Posterior vena cava (tissue), 2 donors: Measurements from ENCODE around the gene GTPBP4. TPM values are rescaled to one million over a fixed set of nuclear protein-coding genes. Genes with fewer than 3 reads are reported as not detected.

Source experiments
- DNase-seq: peaks from one replicate; pipeline ENCODE4 v3.0.0-alpha.2; 2020; ENCODE audit warnings: low spot score
- intact Hi-C, 2 donors: fragments of 100-400 bp; cut with DNase I; formaldehyde crosslinking; loops; one replicate each; pipeline versions ENCODE4 v1.14.1 to v1.14.2; 2022 to 2023
- total RNA-seq, 2 donors: library from RNA; stranded (reverse); fragmentation: NEBNext Ultra II Directional; extraction: Animal tissue kit (Norgen Biotek cat#: 25700); gene quantifications; one replicate each; pipeline ENCODE4 v1.2.1, GENCODE V29; 2021
- donor health status: DM: yes; HTN: yes; CAD: no.
- donor health status: DM: yes; HTN: yes; CAD: no.

The GTPBP4 gene
- total RNA-seq, 2 donors from 2014 or later: 35.3 to 42.3 TPM

- peak; percentile 59 for DNase-seq
- intact Hi-C loops: no loop called here
Observed at GRCh38 chr10:964321-964987, 23.8 kb upstream of the GTPBP4 start.

GRCh38 chr10:964988-965417 is 23.2 kb upstream of the GTPBP4 start:
- DNase-seq: peak; percentile 76
- intact Hi-C loops: no loop called here

DNA sequence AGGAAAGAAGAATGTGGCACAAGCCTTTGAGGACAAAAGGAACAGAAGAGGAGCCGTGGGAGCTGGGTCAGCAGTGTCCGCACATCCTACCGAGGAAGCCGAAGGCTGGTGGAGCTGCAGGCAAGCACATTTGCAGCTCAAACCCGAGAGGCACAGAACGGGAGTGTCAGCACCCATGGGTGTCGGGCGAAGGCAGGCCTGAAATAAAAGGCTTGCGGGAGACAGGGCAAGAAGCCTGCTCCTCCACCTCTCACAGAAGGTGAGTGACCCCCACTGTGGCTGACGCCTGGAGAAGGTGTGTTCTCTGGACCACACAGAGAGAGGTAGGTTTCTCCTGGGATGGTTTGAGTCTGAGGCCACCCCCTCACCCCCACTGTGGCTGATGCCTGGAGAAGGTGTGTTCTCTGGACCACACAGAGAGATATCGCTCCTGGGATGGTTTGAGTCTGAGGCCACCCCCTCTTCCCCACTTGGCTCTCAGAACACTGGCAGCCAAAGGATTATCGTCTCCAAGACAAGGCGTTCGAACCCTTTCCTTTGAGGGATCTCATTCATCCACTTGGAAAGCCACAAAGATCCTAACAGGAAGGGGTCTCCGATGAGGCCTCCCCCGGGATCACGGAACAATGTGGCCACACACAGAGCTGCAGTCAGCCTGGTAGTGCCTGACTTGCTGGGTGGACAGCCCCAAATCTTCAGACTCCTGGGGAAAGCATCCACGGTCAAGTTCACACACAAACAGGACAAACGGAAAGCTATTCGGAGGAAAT is 21.6 kb upstream of the GTPBP4 start:
- peak; percentile 74 for DNase-seq
- intact Hi-C loops: no loop called here

- DNase-seq: peak; percentile 12
- intact Hi-C loops: no loop called here
Observed at GRCh38 chr10:968546-969199, 19.6 kb upstream of the GTPBP4 start.

DNA sequence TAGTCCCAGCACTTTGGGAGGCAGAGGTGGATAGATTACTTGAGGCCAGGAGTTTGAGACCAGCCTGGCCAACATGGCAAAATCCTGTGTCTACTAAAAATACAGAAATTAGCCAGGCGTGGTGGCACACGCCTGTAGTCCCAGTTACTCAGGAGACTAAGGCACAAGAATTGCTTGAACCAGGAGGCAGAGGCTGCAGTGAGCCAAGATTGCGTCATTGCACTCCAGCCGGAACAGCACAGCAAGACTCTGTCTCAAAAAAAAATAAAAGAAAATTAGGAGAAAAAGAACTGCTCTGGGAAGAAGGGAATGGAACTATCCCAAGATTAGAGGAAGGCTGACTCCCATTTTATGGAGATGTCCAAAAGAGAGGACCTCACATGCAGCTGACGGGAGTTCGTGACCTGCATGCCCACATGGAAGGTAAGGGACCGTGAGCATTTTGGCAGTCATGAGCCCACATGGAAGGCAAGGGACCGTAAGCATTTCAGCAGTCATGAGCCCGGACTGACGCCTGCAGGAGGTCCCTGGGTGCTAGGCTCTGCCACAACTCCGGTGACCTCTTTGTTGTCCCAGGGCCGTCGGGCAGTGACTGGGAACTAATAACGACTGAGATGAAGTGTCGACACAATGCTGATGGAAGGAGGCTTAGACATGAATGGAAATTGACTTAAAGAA is 18.6 kb upstream of the GTPBP4 start:
- intact Hi-C loops: no loop called here

GRCh38 chr10:970311-971149 is 17.7 kb upstream of the GTPBP4 start:
- DNase-seq: peak; percentile 48
- intact Hi-C loops: no loop called here

More for the DNA sequence above, 18.6 kb upstream of the GTPBP4 start:
- peak; percentile 54 for DNase-seq

DNA sequence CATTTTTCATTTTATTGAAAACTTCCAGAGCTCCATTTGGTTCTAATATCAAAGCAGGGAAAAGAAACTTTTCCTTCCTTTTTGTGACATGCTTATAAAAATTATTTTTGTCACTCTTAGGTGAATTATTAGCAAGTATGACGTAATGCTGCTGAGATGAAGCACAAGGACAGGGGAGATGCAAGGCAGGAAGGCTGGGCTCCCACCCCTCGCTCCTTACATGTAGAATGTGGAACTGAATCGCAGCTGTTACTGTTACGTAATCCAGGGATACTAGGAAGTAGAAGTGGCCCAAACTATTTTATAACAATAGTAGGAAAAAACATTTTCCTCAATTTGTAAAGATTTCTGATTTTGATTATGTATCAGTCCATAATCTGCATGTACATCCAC is 17.1 kb upstream of the GTPBP4 start:
- DNase-seq: peak; percentile 76
- intact Hi-C loops: no loop called here

DNA sequence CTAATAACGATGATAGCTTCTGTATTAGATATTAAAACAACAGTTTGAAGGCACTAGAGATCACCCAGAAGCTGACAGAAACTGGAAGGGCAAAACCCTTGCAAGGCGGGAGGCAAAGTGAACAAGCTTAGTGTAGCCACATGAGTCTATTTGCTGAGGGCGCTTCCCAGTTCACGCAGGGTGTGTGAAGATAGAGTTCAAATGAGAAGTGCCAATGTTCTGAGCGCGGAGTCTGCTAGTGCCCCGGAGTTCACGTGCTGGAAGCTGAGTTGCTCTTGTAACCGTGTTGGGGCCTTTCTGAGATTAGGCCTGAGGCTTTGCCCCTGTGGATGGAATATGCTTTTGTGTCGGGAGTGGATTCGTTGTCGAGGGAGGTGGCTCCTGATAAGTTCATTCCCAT is 16.6 kb upstream of the GTPBP4 start:
- intact Hi-C loops: no loop called here
- peak; percentile 31 for DNase-seq

DNA sequence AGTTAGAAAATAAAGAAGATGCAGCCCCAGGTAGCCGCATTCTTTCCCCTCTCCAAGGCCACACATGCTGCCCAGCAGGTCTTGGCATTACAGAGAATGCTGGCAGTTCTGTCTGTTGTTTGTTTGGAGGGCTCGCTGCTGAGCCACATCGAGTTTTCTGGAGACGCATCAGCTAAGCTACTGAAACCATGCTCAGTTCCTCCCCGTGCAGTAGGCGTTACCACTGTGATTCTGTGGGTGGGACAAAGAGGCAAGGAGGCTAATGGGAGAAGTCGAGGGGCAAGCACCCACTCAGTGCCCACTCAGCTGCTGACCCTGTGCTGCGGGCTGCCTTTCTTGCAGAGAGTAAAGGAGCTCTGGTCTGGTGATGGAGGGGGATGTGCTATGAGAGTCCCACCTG is 15.5 kb upstream of the GTPBP4 start:
- intact Hi-C loops: no loop called here
- DNase-seq: peak; percentile 49

- peak; percentile 34 for DNase-seq
- intact Hi-C loops: no loop called here
Observed at GRCh38 chr10:974038-974784, 14.0 kb upstream of the GTPBP4 start.

- peak; percentile 48 for DNase-seq
- intact Hi-C loops: no loop called here
Observed at GRCh38 chr10:974785-975074, 13.5 kb upstream of the GTPBP4 start.

DNA sequence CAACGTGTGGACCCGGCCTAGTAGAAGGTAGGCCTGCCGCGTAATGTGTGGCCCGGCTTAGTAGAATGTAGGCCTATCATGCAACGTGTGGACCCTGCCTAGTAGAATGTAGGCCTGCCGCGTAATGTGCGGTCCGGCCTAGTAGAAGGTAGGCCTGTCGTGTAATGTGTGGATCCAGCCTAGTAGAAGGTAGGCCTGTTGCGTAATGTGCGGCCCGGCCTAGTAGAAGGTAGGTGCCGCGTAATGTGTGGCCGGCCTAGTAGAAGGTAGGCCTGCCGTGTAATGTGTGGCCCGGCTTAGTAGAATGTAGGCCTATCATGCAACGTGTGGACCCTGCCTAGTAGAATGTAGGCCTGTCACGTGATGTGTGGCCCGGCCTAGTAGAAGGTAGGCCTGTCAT is 11.9 kb upstream of the GTPBP4 start:
- DNase-seq: peak; percentile 52
- intact Hi-C loops: no loop called here

DNA sequence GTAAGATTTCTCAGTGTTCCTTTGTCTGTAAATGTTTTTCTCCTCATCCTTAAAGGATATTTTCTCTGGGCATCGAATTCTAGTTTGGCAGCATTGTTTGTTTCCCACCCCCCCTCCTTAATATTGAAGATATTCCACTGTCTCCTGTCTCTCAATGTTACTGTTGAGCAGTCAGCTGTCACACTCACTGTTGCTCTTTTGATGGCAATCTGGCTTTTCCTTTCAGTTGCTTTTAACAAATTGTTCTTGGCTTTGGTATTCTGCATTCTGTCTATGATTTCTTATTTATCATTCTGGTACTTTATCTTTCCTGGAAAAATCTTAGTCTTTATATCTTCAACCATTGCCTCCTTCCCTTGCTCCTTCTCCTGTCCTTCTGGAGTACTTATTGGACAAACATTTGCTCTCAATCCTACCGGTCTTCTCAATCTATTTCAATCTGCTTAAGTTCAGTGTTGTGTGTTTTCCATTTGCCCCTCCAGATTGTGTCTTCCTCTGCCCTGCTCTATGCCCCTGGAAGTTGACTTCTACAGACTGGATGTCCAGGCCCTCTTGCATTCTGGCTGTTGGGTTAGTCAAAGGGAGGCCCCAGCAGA is 9.3 kb upstream of the GTPBP4 start:
- intact Hi-C loops: no loop called here
- no peak for DNase-seq

- no peak for DNase-seq
- intact Hi-C loops: no loop called here
Observed at GRCh38 chr10:980468-981093, 7.7 kb upstream of the GTPBP4 start.

DNA sequence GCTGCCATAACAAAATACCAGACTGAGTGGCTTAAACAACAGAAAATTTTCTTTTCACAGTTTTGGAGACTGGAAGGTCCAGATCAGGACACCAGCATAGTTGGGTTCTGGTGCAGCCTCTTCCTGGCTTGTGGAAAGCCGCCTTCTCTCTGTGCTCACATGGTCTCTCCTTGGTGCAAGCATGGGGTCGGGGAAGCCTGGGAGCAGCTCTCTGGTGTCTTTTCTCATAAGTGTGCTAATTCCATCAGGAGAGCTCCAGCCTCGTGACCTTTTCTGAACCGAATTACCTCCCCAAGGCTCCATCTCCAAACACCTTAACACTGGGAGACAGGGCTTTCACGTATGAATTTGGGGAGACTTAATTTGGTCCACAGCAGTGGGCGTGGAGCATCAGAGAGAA is 4.8 kb upstream of the GTPBP4 start:
- peak; percentile 7 for DNase-seq

GRCh38 chr10:983971-984655 is 4.1 kb upstream of the GTPBP4 start:
- intact Hi-C loops: no loop called here
- DNase-seq: peak; percentile 3

More for the DNA sequence above, 4.8 kb upstream of the GTPBP4 start:
- intact Hi-C loops: no loop called here

DNA sequence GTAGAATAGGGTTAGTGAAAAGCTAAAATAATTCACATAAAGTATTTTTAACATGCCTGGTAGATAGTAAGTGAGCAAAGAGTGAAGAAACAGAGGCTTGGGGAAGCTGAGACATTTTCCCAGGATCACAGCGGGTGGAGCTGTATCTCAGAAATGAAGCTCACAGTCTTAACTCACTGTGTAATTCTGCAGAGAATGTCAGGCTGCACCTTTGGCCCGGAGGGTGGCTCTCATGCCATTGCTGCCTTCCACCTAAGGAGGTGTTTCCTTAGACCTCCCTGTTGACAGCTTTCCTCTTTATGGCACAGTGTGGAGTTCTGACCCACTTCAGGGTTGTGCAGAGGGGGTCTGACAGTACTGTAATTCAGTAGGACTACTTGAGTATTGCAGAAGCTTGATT is 2.9 kb upstream of the GTPBP4 start:
- intact Hi-C loops: no loop called here
- DNase-seq: peak; percentile 13
